H1 (cell line): ENCODE data around the gene PILRB. TPM values are rescaled to one million over a fixed set of nuclear protein-coding genes. Genes with fewer than 3 reads are reported as not detected.
A peak's percentile ranks its signal among the peaks of the same experiment; 100 is the strongest.
"Not testable (repeated sequence)": the region's sequence is repeated elsewhere in the genome, so short reads cannot be mapped to it uniquely, and the experiment has no call there.

Source experiments
- CTCF ChIA-PET: fragments of 300-600 bp; sonication (Branson Sonifier 250); formaldehyde crosslinking; loops from one replicate; lab custom pipeline; 2021; ENCODE audit not compliant: partially characterized antibody; lab: Charles Lee
- POLR2A ChIA-PET: fragments of 300-600 bp; sonication (Branson Sonifier 250); formaldehyde crosslinking; loops from one replicate; lab custom pipeline; 2021; ENCODE audit warnings: inconsistent platforms; ENCODE audit not compliant: partially characterized antibody; lab: Charles Lee
- DNase-seq, 2 experiments: peaks; one replicate each; pipeline versions ENCODE4 v3.0.0 to v3.0.0-alpha.2; 2010 to 2022; ENCODE audit warnings: low spot score in 2 of 2, low read depth in 1 of 2, mixed read lengths in 1 of 2
- FAIRE-seq: peaks from 2 replicates; lab custom pipeline; 2011; peaks lifted over from hg19 to GRCh38; lab: Jason Lieb, UNC
- H2AFZ ChIP-seq: 2 replicates; pipeline ENCODE4 v1.8.1; 2012; ENCODE audit warnings: low read length, inconsistent platforms
- H2AK5ac ChIP-seq: 2 replicates; pipeline ENCODE4 v1.6.1; 2013; ENCODE audit warnings: low read depth, low read length
- H2BK120ac ChIP-seq: replicated peaks from 2 replicates; pipeline ENCODE3; 2013; ENCODE audit warnings: low read depth, low read length, inconsistent platforms
- H2BK12ac ChIP-seq: 2 replicates; pipeline ENCODE4 v1.6.1; 2013; ENCODE audit warnings: low read depth, low read length
- H2BK15ac ChIP-seq: 2 replicates; pipeline ENCODE4 v1.6.1; 2013; ENCODE audit warnings: low read length
- H2BK20ac ChIP-seq: 2 replicates; pipeline ENCODE4 v1.6.1; 2013; ENCODE audit warnings: low read length
- H2BK5ac ChIP-seq: 2 replicates; pipeline ENCODE4 v1.6.1; 2013; ENCODE audit warnings: low read depth, low read length
- H3K14ac ChIP-seq: 2 replicates; pipeline ENCODE4 v1.6.1; 2013; ENCODE audit warnings: inconsistent platforms; ENCODE audit not compliant: insufficient read length
- H3K18ac ChIP-seq: 2 replicates; pipeline ENCODE4 v1.6.1; 2013; ENCODE audit warnings: low read length; ENCODE audit errors: extremely low read depth
- H3K23ac ChIP-seq: 2 replicates; pipeline ENCODE4 v1.6.1; 2013; ENCODE audit warnings: inconsistent platforms; ENCODE audit not compliant: insufficient read length
- H3K23me2 ChIP-seq: 2 replicates; pipeline ENCODE4 v1.6.1; 2013; ENCODE audit warnings: low read depth, low read length
- H3K27ac ChIP-seq: 2 replicates; pipeline ENCODE4 v1.6.1; 2011; ENCODE audit warnings: low read depth, low read length, inconsistent platforms
- H3K27me3 ChIP-seq, 4 experiments: replicated peaks in 1 of 4; 1 replicate in 1 of 4; 2 replicates in 3 of 4; pipeline versions ENCODE4 v1.6.1 to v1.8.1; 2011 to 2013; ENCODE audit warnings: low read length in 3 of 4, mild to moderate bottlenecking in 3 of 4, inconsistent platforms in 2 of 4, mixed read lengths in 2 of 4, moderate library complexity in 1 of 4; ENCODE audit not compliant: control insufficient read depth in 3 of 4, insufficient read depth in 3 of 4; ENCODE audit errors: extremely low read depth in 1 of 4
- H3K36me3 ChIP-seq, 4 experiments: 2 replicates each; pipeline versions ENCODE4 v1.6.1 to v1.8.1; 2011 to 2013; ENCODE audit warnings: mild to moderate bottlenecking in 4 of 4, low read length in 3 of 4, moderate library complexity in 2 of 4, control low read depth in 1 of 4, inconsistent platforms in 1 of 4; ENCODE audit not compliant: insufficient read depth in 4 of 4, control insufficient read depth in 2 of 4
- H3K4ac ChIP-seq: replicated peaks from 2 replicates; pipeline ENCODE3; 2013; ENCODE audit warnings: low read length, low read depth, mixed read lengths, inconsistent platforms; ENCODE audit not compliant: insufficient read length
- H3K4me1 ChIP-seq, 4 experiments: replicated peaks in 1 of 4; 1 replicate in 1 of 4; 2 replicates in 3 of 4; pipeline versions ENCODE4 v1.6.1 to v1.8.1; 2011 to 2013; ENCODE audit warnings: low read length in 3 of 4, inconsistent platforms in 2 of 4, mixed read lengths in 1 of 4; ENCODE audit not compliant: insufficient read depth in 4 of 4, control insufficient read depth in 3 of 4
- H3K4me2 ChIP-seq, 2 experiments: 2 replicates each; pipeline versions ENCODE4 v1.6.1 to v1.8.1; 2011 to 2013; ENCODE audit warnings: low read depth in 2 of 2, low read length in 2 of 2, control low read depth in 1 of 2, inconsistent platforms in 1 of 2, mild to moderate bottlenecking in 1 of 2; ENCODE audit not compliant: insufficient read depth in 1 of 2
- H3K4me3 ChIP-seq, 4 experiments: fragments of 200-600, 300-600 bp in 1 of 4; sonication (generic), shearing (Covaris generic), sonication (Bioruptor Twin) in 1 of 4; 2 replicates each; pipeline versions ENCODE4 v1.5.1 to v1.8.1; 2011 to 2016; ENCODE audit warnings: low read length in 4 of 4, low read depth in 3 of 4, control low read depth in 2 of 4, inconsistent platforms in 2 of 4, mild to moderate bottlenecking in 2 of 4, mixed read lengths in 1 of 4, moderate library complexity in 1 of 4; ENCODE audit not compliant: insufficient read depth in 2 of 4; ENCODE audit errors: extremely low read depth in 1 of 4
- H3K56ac ChIP-seq: replicated peaks from 2 replicates; pipeline ENCODE3; 2013; ENCODE audit warnings: low read depth, mild to moderate bottlenecking, mixed read lengths, low read length, inconsistent platforms; ENCODE audit not compliant: insufficient read length
- H3K79me1 ChIP-seq: 2 replicates; pipeline ENCODE4 v1.6.1; 2013; ENCODE audit warnings: low read depth, low read length, control low read depth
- H3K79me2 ChIP-seq, 2 experiments: 2 replicates each; pipeline versions ENCODE4 v1.6.1 to v1.8.1; 2012 to 2013; ENCODE audit warnings: low read length in 2 of 2, mild to moderate bottlenecking in 2 of 2, inconsistent platforms in 1 of 2; ENCODE audit not compliant: insufficient read depth in 2 of 2, control insufficient read depth in 1 of 2
- H3K9ac ChIP-seq, 4 experiments: replicated peaks in 1 of 4; 1 replicate in 1 of 4; 2 replicates in 3 of 4; pipeline versions ENCODE4 v1.6.1 to v1.8.1; 2011 to 2013; ENCODE audit warnings: low read depth in 3 of 4, low read length in 3 of 4, control low read depth in 2 of 4, mild to moderate bottlenecking in 2 of 4, moderate library complexity in 2 of 4, inconsistent platforms in 1 of 4; ENCODE audit errors: extremely low read depth in 1 of 4
- H3K9me3 ChIP-seq, 2 experiments: 2 replicates each; pipeline versions ENCODE4 v1.6.1 to v1.8.1; 2012 to 2013; ENCODE audit warnings: mild to moderate bottlenecking in 2 of 2, moderate library complexity in 2 of 2, control low read depth in 1 of 2, inconsistent platforms in 1 of 2, low read depth in 1 of 2, low read length in 1 of 2, mixed read lengths in 1 of 2; ENCODE audit not compliant: insufficient read depth in 2 of 2
- H4K20me1 ChIP-seq, 2 experiments: replicated peaks in 1 of 2; 2 replicates each; pipeline versions ENCODE3 to v1.8.1; 2011 to 2013; ENCODE audit warnings: inconsistent platforms in 2 of 2, low read length in 2 of 2, mild to moderate bottlenecking in 1 of 2; ENCODE audit not compliant: insufficient read depth in 2 of 2, control insufficient read depth in 1 of 2
- H4K5ac ChIP-seq: 2 replicates; pipeline ENCODE4 v1.6.1; 2013; ENCODE audit warnings: low read length, low read depth, mixed read lengths, inconsistent platforms; ENCODE audit not compliant: insufficient read length
- H4K8ac ChIP-seq: 2 replicates; pipeline ENCODE4 v1.8.0; 2013; ENCODE audit warnings: mild to moderate bottlenecking, moderate library complexity, low read length, inconsistent platforms; ENCODE audit not compliant: insufficient read depth; ENCODE audit errors: extremely low read depth
- H4K91ac ChIP-seq: replicated peaks from 2 replicates; pipeline ENCODE3; 2013; ENCODE audit warnings: low read length, mixed read lengths, inconsistent platforms; ENCODE audit not compliant: insufficient read length
- CTCF ChIP-seq, 3 experiments: IDR thresholded peaks; 1 replicate in 2 of 3; 2 replicates in 1 of 3; pipeline versions ENCODE4 v1.5.1 to v1.6.1; 2011; ENCODE audit warnings: low read length in 3 of 3, mild to moderate bottlenecking in 3 of 3, inconsistent platforms in 2 of 3, low read depth in 1 of 3, moderate library complexity in 1 of 3; ENCODE audit not compliant: insufficient read depth in 1 of 3; ENCODE audit errors: control extremely low read depth in 1 of 3
- RAD21 ChIP-seq, 2 experiments: IDR thresholded peaks in 1 of 2; conservative IDR thresholded peaks in 1 of 2; 2 replicates each; pipeline ENCODE4 v1.6.1; 2011; ENCODE audit warnings: low read depth in 2 of 2, low read length in 2 of 2, improper control_type of control experiment in 1 of 2, inconsistent platforms in 1 of 2, mild to moderate bottlenecking in 1 of 2, moderate library complexity in 1 of 2
- WGBS, 2 experiments: shearing (Covaris generic) in 1 of 2; methylation state at CpG; one replicate each; pipeline versions ENCODE4 v1.1.6 to v1.1.7; 2013 to 2015; ENCODE audit warnings: low lambda C conversion rate in 2 of 2, mixed read lengths in 2 of 2, inconsistent platforms in 1 of 2, low coverage in 1 of 2, missing lambda C conversion rate in 1 of 2; ENCODE audit not compliant: insufficient replicate concordance in 2 of 2, insufficient coverage in 1 of 2, insufficient read length in 1 of 2; ENCODE audit errors: extremely low coverage in 1 of 2, missing lambda C conversion rate in 1 of 2; 5-methylcytosine and 5-hydroxymethylcytosine counted together
- polyA plus RNA-seq, 7 experiments: library from polyadenylated mRNA; depleted of rRNA in 3 of 7; stranded (reverse) in 5 of 7; unstranded in 2 of 7; fragments of >200 nt in 5 of 7; fragments of 200-250 nt in 2 of 7; gene quantifications; 1 replicate in 5 of 7; 2 replicates in 1 of 7; 4 replicates in 1 of 7; pipeline versions ENCODE4 v1.2.1 to v1.2.3, GENCODE V29; 2011 to 2013; ENCODE audit warnings: missing spikeins in 2 of 7, mixed read lengths in 2 of 7
- total RNA-seq: library from RNA; stranded (reverse); fragmentation: NEBNext Ultra II Directional; extraction: Animal tissue kit (Norgen Biotek cat#: 25700); gene quantifications from 2 replicates; pipeline ENCODE4 v1.2.1, GENCODE V29; 2021

Gene PILRB
- total and polyA plus RNA-seq, 2 of the 8 experiments (the other 6 are each of a cell fraction or from before 2014, with no cell fraction given): 32.2 to 49.9 TPM

DNA sequence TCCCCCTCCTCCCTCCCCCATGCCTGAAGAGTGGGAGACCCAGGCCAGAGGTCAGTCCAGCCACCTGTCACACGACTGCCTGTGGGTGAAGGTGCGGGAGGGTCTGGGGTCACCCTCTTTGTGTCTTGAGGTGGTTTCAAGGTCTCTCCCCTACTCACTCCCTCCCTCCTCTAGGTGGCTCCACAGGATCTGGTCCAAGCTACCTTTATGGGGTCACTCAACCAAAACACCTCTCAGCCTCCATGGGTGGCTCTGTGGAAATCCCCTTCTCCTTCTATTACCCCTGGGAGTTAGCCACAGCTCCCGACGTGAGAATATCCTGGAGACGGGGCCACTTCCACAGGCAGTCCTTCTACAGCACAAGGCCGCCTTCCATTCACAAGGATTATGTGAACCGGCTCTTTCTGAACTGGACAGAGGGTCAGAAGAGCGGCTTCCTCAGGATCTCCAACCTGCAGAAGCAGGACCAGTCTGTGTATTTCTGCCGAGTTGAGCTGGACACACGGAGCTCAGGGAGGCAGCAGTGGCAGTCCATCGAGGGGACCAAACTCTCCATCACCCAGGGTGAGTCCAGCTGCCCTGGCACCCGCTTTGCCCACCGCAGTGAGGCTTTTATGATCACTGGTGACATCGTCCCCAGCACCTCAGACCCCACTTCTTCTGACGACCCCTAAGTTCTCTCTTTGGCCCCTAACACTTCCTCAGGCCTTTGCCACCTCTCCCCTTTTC, 16.1 kb downstream of the PILRB start:
- H2BK5ac ChIP-seq, H2BK120ac ChIP-seq, H2AK5ac ChIP-seq, H3K27ac ChIP-seq, H3K79me1 ChIP-seq, H3K4me3 ChIP-seq, H3K14ac ChIP-seq, H2BK20ac ChIP-seq, H3K9me3 ChIP-seq, H3K4me2 ChIP-seq, H4K5ac ChIP-seq, H4K20me1 ChIP-seq, H3K23ac ChIP-seq, H3K27me3 ChIP-seq, H2BK15ac ChIP-seq, H3K18ac ChIP-seq, H3K9ac ChIP-seq, H2AFZ ChIP-seq, H4K8ac ChIP-seq, H3K36me3 ChIP-seq, H4K91ac ChIP-seq, H3K56ac ChIP-seq, DNase-seq, H3K23me2 ChIP-seq, FAIRE-seq, H3K4ac ChIP-seq, H3K79me2 ChIP-seq: not testable (repeated sequence)
- 85% methylated on average over 13 of the region's 15 CpGs; no CpG with 5 or more reads in 1 of the 2 experiments for WGBS, 2 experiments
- TF ChIP-seq RAD21 (IDR thresholded peaks at IDR 0.05 in 1 of 2, conservative IDR thresholded peaks at IDR 0.05 in 1 of 2; ENCODE audit: low read depth in 2 of 2, low read length in 2 of 2) (peak; percentile 16 to 33; a peak in 3 of 4 replicates), CTCF (IDR thresholded peaks at IDR 0.05; ENCODE audit: control extremely low read depth in 1 of 3, insufficient read depth in 1 of 3, low read depth in 1 of 3, low read length in 3 of 3) (peak; percentile 1 to 23 (median 14); a peak in 3 of 4 replicates)
- H3K4me1 ChIP-seq: peaks cover 0 to 29% (median 18%) of the 10 kb centered on the region in 4 experiments; a peak in 6 of 7 replicates
- POLR2A ChIA-PET: interaction anchor here (0.6 to 1.7 kb wide), 6 partner anchors 9 to 71 kb away, joined by 3 to 12 read pairs (median 4); partner anchors contain the start of genes MEPCE and ZCWPW1
- H2BK12ac ChIP-seq: 0 out of 2 replicates have a peak overlapping the region, but pooled peaks have one; percentile 33
- CTCF ChIA-PET: interaction anchor here (1.0 to 2.7 kb wide), 6 partner anchors 16 to 82 kb away, joined by 3 to 17 read pairs (median 4); no protein-coding TSS in a partner anchor
